NCI-H345 treated with DMSO at 0.1 percent for 48 hours (cell line): ENCODE results near the gene TPGS2.
"Not testable (repeated sequence)": the region's sequence is repeated elsewhere in the genome, so short reads cannot be mapped to it uniquely, and the experiment has no call there.

ENCODE experiments used
- DNase-seq: peaks from one replicate; lab custom pipeline; 2025; ENCODE audit not compliant: unreplicated experiment; lab: John Stamatoyannopoulos, UW

Gene TPGS2

DNA sequence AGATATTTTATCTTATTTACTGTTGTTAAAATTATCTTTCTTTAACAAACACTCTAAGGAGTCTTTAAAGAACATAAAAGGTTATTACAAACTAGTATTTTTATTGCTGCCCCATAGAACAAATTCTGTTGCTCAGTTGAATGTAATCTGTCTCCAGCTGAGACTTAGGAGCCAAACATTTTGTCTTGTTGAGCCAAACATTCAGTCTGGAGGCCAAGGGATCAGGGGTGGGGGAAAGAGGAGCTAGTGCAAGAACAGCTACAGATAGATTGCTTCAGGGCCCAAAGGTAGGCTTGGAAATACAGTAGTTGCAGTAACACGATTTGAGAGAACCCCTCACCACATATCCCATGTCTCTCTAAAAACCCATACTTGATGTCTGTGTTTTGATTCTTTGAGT lies 51.2 kb downstream of the TPGS2 start:
- no peak for DNase-seq

DNA sequence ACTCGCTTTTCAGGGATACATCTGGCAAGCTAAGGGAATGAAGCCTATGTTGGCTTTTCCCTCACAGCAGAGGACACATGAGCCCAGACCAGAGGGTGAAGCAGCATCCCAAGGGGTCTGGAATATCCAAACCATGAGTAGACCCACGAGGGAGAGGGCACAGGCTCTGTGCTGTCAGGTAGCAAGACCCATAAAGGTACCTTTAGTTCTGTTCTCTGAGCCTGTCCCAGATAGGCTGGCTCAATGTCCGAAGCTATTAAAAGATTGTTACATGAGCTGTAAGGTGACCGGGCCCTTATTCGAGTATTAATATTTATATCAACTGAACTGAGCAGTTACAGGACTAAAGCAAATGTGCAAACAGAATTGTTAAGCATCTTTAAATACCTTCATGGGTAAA lies 52.2 kb downstream of the TPGS2 start:
- no peak for DNase-seq

DNA sequence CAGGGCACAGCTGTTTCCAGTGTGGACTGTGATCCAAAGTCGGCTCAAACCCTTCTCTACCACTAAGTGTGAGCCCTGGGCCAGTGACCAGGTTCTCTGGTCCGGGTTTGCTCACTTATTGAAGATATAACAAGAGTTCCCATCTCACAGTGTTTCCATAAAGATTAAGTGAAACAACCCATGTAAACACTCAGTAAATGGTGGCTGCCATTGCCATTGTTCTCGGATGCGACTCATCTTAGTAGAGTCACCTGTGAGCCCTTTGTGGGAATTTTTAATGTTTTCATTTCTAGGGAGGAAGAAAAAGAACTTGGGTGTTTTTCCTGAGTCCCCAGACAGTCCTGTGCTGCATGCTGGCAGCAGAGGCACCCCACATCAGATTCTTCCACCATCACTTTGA lies 53.4 kb downstream of the TPGS2 start:
- DNase-seq: no peak

DNA sequence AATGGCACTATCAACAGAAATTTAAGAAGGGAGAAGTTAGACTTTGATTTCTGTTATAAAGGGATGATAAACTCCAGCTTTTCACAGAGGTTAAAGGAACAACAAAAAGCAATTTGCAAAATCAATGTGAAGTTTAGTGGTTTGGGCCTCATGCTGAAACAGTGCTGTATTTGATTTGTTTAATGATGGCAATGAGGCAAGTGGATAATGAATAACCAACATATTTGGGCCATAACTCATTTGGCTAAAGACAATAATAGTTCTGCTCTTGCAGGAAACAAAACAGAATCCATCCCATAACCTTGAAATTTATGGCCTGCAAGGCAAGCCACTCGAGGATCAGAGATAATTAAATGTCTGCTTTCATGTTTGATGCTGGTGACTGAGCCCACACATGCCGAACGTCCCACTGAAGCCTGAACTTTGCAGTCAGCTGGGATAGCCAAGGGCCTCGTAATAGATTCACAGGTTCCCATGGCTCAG lies 56.5 kb downstream of the TPGS2 start:
- no peak for DNase-seq

DNA sequence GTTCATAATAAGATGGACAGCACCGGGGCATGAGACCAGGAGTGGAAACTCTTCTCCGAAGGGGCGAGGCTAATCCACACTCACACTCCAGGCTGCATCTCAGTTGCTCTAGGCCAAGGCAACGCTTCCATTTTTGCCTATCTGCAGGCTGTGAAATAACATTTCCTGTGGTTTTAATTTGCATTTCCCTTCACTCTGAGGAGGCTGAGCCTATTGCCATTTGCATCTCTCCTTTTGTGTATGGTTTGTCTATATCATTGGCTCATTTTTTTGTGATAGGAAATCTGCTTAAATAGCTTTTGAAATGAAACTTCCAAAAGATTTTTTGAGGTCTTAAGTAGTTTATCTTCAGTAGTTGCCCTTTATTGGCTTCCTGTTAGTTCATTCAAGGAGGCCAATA lies 57.6 kb downstream of the TPGS2 start:
- no peak for DNase-seq

DNA sequence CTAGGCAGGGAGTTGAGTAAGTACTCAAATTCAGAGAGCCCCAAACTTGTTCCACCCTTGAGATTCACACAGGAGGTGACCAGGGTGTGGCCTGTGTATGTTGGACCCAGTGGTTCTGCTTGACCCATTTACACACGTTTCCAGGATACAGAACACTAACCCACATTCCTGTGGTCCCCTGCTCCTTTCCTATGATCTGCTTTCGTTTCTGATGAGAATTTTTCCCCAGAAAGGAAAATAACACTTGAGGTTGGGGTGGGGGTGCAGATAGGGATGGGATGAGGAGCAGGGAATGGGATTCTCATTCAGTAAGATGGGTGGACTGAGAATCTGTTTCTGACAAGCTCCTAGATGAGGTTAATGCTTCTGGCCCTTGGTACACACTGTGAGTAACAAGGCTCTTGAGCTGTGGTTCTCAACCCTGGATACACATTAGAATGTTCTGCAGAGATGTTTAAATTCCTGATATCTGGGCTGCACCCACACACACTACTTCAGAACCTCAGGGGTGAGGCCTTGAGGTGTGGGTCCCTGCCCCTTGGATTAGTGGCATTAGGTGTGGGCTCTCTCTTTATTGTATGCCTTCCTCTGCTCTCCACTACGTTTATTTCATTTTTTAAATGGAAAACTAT lies 58.4 kb downstream of the TPGS2 start:
- DNase-seq: no peak

DNA sequence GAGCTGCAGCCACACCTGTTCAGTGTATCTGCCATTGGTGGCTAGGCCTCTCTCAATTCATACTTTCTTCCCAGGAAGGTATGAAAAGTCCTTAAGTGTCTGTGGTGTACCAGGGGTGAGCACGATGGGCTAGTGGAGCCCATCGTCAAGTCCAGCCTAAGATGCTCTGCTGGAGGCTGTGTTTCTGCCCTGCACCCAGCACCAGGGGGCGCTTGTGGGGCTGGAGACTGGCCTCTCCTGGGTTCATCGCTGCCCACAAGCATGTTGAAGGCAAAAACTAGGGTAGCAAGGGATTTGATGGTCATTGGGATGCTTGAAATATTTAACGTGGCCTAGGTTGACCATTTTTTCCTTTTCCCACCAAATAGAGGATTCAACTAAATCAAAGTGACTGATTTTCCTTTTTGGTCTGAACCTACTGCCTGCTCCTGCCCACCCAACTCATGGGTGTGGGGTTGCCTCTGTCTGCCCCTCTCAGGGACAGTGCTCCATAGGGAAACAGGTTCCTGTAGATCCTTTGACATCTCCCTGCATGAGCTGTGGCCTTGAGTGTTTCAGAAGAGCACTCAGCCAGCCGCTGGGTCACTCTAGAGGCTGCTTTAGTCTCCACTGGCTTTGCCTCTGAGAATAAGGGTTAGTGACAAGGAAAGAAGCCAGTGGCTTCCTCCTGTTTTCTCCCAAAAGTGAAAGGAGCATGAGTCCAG lies 59.0 kb downstream of the TPGS2 start:
- no peak for DNase-seq

DNA sequence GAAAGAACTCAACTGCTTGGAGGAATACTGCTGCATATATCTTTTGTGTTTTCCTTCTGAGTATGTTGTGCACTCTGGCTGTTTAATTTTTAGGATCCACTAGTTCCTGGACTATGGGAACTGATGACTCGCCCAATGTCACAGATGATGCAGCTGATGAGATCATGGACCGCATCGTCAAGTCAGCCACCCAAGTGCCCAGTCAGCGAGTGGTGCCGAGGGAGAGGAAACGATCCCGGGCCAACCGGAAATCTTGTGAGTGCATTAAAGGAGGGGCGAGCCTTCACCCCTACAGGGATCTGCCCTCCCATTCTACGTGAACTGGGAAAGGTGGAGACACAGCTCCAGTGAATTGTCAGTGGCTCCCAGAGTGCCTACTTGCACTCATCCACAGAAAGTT lies 59.6 kb downstream of the TPGS2 start:
- DNase-seq: no peak

DNA sequence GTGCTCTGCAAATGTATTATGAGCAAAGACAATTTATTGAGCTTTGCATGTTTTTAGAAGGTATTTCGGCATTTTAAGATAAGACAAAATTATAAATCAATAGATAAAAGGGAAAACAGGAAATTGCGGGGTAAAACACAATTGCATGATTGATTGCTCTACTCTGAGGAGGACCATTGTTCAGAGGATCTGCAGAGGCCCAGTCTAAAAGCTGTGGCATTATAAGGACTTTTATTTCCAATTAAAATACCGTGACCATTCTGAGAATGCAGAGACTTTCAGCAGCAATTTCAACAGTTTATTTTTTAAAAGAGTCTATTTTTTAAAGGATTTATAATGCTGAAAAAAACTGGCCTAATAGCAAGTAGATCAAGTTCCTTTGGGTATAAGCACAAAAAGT lies 62.0 kb downstream of the TPGS2 start:
- no peak for DNase-seq

DNA sequence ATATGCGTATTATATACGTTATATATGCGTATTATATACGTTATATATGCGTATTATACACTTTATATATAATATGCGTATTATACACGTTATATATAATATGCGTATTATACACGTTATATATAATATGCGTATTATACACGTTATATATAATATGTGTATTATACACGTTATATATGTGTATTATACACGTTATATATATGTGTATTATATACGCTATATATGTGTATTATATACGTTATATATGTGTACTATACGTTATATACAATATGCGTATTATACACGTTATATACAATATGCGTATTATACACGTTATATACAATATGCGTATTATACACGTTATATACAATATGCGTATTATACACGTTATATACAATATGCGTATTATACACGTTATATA lies 65.8 kb downstream of the TPGS2 start:
- DNase-seq: not testable (repeated sequence)

DNA sequence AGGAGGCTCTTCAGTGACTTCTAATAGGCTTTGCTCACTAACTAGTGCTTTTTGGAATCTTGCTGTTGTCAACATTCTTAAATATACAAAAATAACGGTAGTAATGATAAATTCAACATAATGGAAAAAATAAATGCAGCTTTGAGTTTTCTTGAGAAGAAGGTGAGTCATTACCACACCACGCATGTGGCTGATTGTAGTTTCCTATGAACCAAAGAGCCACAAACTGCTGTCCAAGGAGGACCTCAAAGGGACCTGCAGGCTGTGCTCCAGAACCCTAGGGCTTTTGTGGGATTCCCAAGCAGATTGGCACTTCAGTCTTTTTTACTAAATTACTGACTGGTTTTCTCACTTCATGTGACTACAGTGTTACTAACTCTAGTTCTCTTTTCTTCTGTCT lies 66.7 kb downstream of the TPGS2 start:
- no peak for DNase-seq

DNA sequence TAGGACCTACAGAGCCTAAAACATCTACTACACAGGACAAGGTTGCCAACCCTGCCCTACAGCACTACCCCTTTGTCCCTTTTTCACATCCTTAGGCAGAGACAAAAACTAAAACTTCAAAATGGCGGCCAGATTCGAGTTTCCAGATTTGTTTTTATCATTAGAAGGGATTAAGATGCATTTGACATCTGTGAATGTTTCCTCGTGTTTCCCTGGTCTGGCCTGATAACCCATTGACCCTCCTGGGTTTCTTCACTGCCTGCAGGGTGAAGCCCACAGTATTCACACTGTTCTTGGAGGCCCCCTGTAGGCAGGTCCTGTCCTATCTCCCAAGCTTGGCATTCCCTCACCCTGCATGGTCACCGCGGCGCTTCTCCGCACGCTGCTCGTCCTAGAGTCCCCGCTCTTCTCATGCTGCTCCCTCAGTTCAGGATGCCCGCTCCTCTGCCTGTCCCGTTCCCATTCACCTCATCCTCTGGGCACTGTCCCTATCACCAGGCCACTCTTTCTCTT lies 67.6 kb downstream of the TPGS2 start:
- no peak for DNase-seq

DNA sequence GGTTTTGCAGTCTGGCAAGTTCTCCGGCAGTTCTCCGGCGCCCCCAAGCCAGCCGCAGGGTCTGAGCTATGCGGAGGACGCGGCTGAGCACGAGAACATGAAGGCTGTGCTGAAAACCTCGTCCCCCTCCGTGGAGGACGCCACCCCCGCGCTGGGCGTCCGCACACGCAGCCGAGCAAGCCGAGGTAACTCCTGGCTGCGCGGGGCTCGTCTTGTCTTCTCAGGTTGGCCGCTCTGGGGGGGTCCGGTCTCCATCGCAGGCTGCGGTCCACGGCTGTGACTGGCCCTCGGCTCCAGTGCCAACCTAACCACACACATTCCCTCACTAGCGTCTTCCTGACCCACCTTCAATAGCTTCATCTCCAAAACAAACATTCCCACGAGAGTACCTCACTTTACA lies 68.2 kb downstream of the TPGS2 start:
- DNase-seq: no peak

DNA sequence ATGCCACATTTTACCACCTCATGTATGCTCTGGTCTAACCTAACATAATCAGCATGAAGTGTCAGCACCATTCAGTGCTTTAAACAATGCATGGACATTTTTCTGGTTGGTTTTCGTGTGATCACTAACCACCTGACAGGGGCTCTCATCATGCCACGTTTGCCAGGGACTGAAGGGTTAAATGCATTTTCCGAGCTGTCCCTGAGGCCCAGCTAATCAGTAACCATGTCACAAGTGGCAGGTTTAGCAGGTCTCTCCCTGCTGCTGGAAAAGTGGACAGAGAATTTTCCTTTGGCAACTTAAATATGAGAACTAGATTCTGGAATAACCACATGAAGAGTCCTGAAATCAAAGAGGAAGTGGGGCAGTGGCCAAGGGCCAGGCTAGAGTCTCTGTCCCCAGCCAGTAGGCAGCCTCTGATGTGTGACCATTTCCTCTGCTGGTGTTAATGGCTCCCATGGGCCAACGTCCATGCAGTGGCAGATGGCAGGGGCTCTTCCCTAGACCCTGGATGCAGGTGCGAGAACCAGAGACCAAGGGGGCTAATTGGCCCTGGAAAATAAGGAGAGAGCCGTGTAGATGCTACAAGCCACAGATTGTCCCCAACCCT lies 69.5 kb downstream of the TPGS2 start:
- DNase-seq: no peak

DNA sequence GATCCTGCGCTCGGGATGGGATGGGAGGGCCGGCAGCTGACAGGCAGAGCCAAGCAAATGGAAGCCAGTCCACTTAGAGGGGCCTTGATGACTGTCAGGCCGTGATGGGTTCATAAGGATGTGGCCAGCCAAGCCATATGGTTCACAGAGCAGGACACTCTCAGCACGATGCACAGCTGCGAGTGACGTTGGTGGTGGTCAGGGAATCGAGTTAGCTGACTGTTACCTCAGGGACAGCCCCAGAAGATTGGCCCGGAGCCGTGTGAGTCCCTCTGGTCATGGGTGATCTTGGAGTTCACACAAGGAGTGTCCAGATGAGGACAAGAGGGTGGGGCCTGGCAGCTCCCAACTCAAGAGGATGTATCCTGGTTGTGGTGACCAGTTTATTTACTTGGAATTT lies 70.2 kb downstream of the TPGS2 start:
- no peak for DNase-seq

DNA sequence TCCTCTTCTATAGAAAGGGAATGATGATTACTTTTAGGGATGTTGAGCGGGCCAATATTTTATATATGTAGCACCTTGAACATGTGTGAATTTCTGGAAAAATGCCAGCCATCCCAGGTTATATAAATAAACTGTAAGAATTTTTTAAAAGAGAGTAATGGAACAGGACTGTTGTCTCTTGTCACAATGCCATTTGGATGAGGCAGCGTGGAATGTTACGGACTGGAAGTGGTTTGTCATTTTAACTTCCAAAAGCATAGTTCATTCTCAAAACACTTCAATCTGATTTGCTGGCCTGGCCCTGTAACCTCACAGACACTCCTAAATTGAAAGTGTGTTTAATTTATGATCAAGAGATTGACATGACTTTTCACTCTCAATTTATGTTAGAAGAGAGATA lies 70.8 kb downstream of the TPGS2 start:
- no peak for DNase-seq

DNA sequence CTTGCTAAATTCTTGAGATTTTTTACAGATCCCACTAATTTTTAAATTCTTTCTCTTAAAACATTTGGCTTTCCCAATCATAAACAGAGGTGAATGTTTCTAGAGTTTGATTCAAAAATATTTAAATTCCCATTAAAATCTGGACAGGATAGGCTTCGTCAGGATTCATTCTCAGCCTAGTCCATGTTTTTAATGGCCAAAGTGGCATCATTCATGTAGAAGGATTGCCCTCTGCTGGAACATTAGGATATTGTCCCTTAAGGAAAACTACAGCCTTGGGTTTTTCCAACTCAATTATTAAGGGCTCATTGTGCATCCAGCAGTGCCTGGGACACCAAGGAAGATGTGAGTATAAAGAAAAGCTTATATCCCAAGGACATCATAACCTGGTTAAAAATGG lies 71.7 kb downstream of the TPGS2 start:
- DNase-seq: peak; percentile 25

DNA sequence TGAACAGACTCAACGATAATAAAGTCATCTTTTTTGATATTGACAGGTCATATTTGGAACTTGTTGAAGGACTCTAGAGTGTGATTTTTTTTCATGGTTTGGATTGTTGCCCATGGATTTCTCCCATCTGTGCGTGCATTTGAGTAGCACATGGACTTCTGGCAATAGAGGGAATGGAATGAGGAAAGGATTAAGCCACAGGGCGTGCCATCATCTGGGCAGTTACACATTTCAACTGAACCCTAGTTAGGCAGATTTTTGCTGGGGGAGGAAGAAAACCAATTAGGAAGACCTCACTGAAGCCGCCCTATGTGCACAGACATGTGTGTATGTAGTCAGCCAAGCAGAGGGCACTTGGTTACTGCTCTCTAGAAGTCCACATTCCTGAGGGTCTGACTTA lies 72.6 kb downstream of the TPGS2 start:
- DNase-seq: no peak

DNA sequence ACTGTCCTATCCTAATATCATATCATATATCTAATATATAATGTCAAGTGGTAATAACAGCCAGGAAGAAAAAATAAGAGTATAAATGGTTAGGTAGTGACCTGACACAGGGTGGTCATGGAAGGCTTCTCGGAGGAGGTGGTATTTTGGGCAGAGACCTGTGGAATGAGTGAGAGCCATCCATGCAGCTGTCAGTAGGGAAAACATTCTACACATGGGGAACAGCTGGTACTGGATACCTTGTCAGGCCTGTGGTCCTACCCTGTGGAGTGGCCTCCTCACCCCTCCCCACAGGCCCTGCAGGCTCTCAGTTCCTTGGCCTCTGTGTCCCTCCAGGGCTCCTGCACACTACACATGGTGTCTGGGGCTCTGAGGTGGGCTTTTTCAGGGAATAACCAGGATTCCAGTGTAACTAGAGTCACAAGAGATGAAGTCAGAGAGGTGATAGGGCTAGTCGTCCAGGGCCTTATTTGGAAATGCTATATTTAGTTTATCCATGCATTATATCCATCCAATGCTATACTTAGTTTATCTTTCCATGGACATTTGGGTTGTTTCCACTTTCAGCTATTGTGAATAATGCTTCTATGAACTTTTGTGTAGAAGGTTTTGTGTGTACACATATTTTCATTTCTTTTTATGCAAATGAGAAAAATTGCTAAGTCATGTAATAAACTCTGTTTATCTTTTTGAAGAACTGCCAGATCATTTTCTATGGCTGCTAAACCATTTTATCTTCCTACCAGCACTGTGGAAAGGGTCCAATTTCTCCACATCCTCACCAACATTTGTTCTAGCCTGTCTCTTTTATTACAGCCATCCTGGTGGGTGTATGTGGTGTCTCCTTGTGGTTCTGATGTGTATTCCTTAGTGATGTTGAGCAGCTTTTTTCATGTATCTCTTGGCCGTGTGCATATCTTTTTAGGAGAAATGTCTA lies 75.6 kb downstream of the TPGS2 start:
- no peak for DNase-seq

DNA sequence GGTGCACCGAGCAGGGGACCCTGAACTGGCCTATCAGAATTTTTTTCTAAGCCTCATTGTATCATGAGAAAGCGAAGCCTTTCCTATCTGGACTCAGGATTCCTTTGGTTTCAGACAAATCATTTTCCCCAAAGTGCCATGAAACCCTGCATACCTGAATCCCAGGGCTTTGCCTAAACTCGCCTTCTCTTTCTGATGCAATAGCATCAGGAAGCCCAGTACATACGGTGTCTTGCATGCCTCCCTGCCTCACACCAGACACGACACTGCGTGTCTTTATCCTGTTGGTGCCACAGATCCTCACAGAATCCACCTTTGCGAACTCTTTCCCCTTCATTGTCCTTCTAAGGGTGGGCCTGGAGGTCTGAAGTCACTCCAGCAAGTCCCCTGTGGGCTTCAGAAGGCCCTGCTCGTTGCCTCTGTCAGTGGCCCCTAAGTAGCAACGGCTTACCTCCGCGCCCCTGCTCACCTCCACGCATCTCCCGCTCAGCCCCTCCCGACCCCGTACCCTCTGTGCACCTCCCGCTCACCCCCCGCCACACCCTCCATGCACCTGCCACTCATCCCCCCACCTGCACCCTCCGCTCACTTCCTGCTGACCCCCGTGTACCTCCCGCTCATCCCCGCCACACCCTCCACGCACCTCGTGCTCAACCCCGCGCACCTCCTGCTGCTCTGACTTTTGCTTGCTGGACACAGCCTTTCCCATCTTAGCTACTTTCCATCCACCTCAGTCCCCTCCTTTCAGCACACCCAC lies 83.4 kb downstream of the TPGS2 start:
- no peak for DNase-seq
